NOMO-1 (cell line): ENCODE results near the gene SPDL1.
A peak's percentile ranks its signal among the peaks of the same experiment; 100 is the strongest.

Experiments
- DNase-seq, 2 experiments: peaks; one replicate each; lab custom pipeline; 2025; ENCODE audit not compliant: unreplicated experiment in 2 of 2; lab: John Stamatoyannopoulos, UW

SPDL1 gene

GRCh38 chr5:169583424-169584220 is at the start of gene SPDL1:
SPDL1 (plus strand) TSS chr5:169583773; CDS start chr5:169588417, 4,644 bp downstream.
- DNase-seq, result peak; percentile 93

- no peak for DNase-seq
Measured at GRCh38 chr5:169534311-169534880, 49.2 kb upstream of the SPDL1 start.

GRCh38 chr5:169534939-169535338 is 48.6 kb upstream of the SPDL1 start:
- no peak for DNase-seq

- no peak for DNase-seq
Measured at GRCh38 chr5:169538944-169539343, 44.6 kb upstream of the SPDL1 start.

DNA sequence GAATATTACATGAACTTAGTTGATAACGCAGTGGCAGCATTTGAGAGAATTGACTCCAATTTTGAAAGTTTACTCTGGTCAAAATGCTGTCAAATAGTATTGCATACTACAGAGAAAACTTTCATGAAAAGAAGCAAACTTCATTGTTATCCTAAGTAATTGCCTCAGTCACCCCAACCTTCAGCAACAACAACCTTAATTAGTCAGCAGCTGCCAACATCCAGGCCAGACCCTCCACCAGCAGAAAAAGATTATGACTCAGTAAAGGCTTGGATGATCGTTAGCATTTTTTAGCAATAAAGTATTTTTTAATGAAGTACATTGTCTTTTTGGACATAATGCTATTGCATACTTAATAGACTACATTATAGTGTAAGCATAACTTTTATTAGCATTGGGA is 40.8 kb upstream of the SPDL1 start:
- no peak for DNase-seq

GRCh38 chr5:169544264-169544950 is 39.2 kb upstream of the SPDL1 start:
- no peak for DNase-seq

DNA sequence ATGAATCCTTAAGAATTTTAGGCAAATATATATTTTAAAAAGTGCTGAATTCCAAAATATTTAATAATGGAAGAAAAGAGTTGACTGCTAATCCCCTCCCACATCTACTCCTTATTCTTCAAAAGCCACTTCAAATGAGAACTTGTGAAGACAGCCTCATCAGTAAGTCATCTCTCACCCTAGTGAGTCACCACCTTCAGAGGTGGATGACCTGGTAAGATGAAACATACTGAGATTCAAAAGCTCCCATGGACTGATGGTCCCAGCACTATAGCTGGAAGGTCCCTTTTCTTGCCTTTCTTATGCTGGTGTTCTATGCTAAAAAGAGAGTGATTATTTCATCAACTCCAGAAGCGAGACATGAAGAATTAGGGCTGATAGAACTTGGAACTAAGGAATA is 37.8 kb upstream of the SPDL1 start:
- no peak for DNase-seq

- no peak for DNase-seq
Measured at GRCh38 chr5:169546346-169546745, 37.2 kb upstream of the SPDL1 start.

DNA sequence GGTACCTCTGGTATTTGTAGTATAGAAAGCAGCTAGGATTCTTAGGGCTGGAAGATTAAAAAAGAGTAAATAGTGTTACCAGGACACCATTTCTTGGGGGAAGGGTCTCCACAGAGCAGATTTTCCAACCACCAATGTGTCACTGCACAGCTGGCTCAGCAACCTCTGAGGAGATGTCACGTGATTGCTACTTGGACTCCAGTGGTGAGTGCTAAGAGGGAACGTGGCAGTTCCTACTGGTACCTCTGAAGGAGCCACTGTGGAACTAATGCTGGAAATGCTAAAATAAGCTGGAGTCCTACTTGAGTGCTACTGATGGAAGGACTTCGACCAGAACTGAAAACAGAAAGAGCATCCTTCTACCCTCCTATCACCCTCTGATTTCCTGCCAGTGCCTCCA is 36.1 kb upstream of the SPDL1 start:
- no peak for DNase-seq

- no peak for DNase-seq
Measured at GRCh38 chr5:169548315-169548714, 35.3 kb upstream of the SPDL1 start.

DNA sequence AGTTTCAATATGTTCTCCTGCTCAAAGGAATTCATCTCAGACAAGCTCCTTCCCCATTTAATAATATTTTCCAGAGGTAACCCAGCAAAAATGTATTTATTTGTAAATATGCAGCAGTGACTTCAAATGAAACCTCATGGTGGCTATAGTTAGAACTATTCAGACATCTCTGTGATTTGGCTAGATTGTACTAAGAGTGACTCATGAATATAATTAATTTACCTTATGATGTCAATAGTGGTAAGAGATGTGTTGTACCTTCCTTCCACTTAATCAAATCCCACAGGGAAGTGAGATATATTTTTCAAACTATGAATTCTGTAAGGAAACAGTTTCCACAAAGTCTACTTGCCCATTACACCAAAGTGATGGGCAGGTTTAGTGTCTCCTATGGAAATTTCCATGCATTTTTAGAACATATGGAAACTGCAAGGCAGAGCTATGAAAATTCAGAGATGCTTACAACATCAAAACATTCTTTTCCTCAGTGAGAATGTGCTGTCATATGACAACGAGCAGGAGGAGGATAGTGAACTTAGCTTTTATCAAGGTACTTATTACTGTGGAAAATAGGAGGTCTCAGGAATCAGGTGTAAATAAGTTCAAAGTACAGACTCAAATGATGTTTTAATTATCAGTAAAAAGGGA is 34.0 kb upstream of the SPDL1 start:
- no peak for DNase-seq

DNA sequence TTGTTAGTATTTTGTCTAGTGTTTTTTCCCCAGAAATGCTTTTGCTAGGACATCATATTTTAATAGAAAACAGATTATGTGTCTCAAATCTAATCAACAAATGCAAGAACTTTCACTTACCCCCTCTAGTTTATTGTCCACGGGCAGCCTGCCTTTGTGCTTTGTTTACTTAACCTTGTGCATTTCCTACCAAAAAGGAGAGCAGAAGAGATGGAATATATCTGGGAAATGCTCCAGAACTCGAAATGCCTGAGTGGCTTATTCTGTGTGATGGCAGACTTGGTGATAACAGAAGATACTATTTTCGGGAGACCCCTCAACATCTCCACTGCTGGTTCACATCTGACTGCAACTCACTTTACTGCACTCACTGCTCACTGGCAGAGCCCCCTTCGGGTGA is 33.3 kb upstream of the SPDL1 start:
- DNase-seq, result no peak

DNA sequence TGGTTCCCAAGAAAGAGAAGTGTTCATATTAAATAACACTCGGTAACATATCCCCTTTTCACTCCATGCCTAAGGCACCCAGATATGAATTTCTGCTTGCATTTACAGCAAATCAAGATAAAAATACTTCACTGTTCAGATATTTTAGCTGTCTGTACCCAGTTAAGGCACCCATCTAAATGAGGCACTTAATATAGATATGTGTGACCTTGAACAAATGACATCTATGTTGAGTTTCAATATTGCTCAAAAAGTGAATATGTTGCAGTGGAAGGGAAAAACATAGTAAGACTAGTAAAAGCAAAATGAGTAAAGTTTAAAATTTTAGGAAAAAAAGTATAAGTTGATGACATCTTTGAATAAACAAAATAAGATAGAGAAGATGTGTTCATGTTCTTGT is 32.4 kb upstream of the SPDL1 start:
- no peak for DNase-seq

GRCh38 chr5:169551696-169552095 is 31.9 kb upstream of the SPDL1 start:
- DNase-seq, result no peak

DNA sequence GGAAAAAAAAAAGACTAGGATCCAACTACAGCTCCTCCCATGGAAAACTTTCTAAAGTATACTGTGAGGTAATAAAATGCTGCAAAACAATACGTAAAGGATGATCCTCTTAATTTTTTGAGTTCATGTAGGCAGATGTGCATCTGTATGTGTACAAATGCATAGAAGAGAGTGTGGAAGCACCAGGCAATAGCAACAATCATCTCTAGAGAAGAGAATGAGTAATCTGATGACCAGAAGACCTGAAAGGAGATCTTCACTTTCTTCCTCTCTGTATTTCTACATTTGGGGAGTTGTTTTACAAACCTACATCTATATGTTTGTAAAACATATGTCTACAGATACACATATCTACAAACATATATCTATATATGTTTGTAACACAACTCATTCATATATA is 29.3 kb upstream of the SPDL1 start:
- DNase-seq, result no peak

DNA sequence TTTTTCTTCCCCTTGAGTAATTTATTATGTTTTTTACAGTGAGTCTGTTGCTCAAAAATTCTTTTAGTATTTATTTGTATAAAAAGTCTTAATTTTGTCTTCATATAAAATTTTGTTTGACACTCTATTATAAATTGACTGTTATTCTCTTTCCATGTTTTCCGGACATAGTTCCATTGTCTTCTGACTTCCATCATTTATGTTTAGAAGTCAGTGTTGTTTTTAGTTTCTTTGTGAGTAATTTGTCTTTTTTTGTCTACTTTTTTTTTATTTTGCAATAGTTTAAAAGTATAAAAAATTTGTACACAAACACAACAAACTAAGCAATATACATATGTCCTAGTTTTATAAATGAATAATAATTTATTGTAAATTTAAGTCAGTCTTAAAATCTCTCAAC is 25.7 kb upstream of the SPDL1 start:
- no peak for DNase-seq

DNA sequence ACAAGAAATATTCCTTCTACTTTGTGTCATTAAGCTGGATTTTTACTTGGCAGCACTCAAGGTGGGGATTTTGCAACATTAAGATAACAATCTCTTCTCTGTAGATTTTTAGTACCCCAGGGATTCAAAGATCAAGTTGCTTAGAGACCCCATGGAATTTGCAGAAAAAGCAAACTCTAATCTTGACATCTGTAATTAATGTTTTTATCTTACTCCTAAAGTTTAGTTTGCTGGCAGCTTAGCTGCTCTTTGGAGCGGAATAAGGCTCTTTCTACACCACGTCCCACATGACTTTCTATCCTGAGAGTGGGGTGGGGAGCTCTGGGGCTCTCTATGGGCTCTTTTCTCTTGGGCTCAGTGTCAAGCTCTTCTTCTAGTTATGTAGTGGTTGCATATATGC is 21.7 kb upstream of the SPDL1 start:
- no peak for DNase-seq

DNA sequence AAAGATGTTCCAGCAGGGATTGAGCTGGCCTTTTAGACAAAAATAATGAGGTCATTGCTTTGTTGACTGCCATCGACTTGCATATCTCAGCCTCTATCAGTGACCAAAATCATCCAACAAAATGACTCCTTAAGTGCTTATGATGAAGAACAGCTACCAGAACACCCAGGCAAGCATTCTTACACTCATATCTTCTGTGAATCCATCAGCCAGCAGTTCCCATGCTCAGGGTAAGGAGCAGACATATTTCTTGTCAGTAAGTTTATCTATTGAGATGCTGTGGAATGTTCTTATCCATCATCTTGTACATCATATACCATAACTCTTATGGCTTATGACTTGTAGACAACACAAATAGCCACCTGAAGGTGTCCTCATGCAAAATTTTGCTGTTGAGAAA is 20.2 kb upstream of the SPDL1 start:
- no peak for DNase-seq

- DNase-seq, result no peak
Measured at GRCh38 chr5:169566202-169566601, 17.4 kb upstream of the SPDL1 start.

DNA sequence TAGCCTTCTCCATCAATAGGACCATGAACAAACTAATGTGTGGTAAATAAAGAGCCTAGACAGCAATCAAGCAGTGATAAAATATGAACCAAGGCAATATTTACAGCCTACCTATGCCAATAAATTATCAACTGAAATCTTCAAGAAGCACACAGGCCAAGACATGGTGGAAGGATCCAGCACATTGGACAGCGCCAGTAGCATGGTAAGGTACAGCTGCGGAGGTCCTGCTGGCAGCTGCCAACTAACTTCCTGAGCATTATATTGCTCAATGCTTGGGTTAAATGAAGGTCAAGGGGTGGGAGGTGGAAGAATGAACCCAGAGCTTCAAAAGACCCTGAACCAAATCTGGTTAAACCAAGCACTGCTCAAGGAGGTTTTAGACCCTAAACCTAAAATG is 16.5 kb upstream of the SPDL1 start:
- DNase-seq, result no peak

GRCh38 chr5:169569513-169569912 is 14.1 kb upstream of the SPDL1 start:
- no peak for DNase-seq

- no peak for DNase-seq
Measured at GRCh38 chr5:169571355-169571754, 12.2 kb upstream of the SPDL1 start.
